AG04450 (cell line): ENCODE data around the gene ZNF169. TPM values are rescaled to one million over a fixed set of nuclear protein-coding genes. Genes with fewer than 3 reads are reported as not detected.
"Not testable (repeated sequence)": the region's sequence is repeated elsewhere in the genome, so short reads cannot be mapped to it uniquely, and the experiment has no call there.

ENCODE experiments used
- CTCF ChIA-PET: fragments of 300-600, 350-600 bp; formaldehyde crosslinking; extraction: SDS; loops from one replicate; lab custom pipeline; 2022; ENCODE audit warnings: antibody characterized with exemption, inconsistent platforms; lab: Charles Lee
- POLR2A ChIA-PET: fragments of 350-600 bp; formaldehyde crosslinking; extraction: SDS; loops from one replicate; lab custom pipeline; 2021; ENCODE audit warnings: antibody characterized with exemption, inconsistent platforms; lab: Yijun Ruan, JAX
- DNase-seq: peaks from one replicate; pipeline ENCODE4 v3.0.0-alpha.2; 2011; ENCODE audit warnings: low read depth, low spot score
- H3K27ac ChIP-seq: one replicate; pipeline ENCODE4 v1.5.1; 2012; ENCODE audit warnings: low read depth, low read length, control low read depth
- H3K27me3 ChIP-seq: one replicate; pipeline ENCODE4 v1.6.0; 2012; ENCODE audit warnings: low read length; ENCODE audit not compliant: control insufficient read depth, insufficient read depth
- H3K4me3 ChIP-seq: 2 replicates; pipeline ENCODE4 v1.5.1; 2011; ENCODE audit warnings: mild to moderate bottlenecking, low read depth, low read length, control low read depth
- H3K9me3 ChIP-seq: 2 replicates; pipeline ENCODE4 v1.5.1; 2012; ENCODE audit warnings: low read length; ENCODE audit not compliant: control insufficient read depth, insufficient read depth
- CTCF ChIP-seq: IDR thresholded peaks from 2 replicates; pipeline ENCODE4 v1.5.1; 2011; ENCODE audit warnings: low read depth, low read length, control low read depth, inconsistent platforms
- polyA plus RNA-seq: library from polyadenylated mRNA; depleted of rRNA; stranded (reverse); fragments of >200 nt; gene quantifications from 2 replicates; pipeline ENCODE4 v1.2.3, GENCODE V29; 2011

Gene ZNF169
- polyA plus RNA-seq, 1 experiment, result 2.3 TPM

GRCh38 chr9:94270009-94270408 lies 10.9 kb downstream of the ZNF169 start:
- CTCF ChIA-PET, result no interaction called here
- no peak overlapping the region for H3K4me3 ChIP-seq
- peaks cover 11% of the 10 kb centered on the region for H3K9me3 ChIP-seq
- H3K27me3 ChIP-seq, result no peaks in the 10 kb centered on the region
- TF ChIP-seq CTCF, result no peak
- no peak overlapping the region for H3K27ac ChIP-seq
- no peak for DNase-seq
- POLR2A ChIA-PET, result no interaction called here

GRCh38 chr9:94277029-94277428 lies 17.9 kb downstream of the ZNF169 start:
- H3K27ac ChIP-seq, CTCF ChIA-PET, H3K9me3 ChIP-seq, POLR2A ChIA-PET, DNase-seq, H3K4me3 ChIP-seq, H3K27me3 ChIP-seq: not testable (repeated sequence)

- no peak for TF ChIP-seq CTCF
- Histone ChIP-seq H3K9me3 (no peaks in the 10 kb centered on the region; the same call in 1 of the 2 replicates), H3K27ac (no peak overlapping the region), H3K4me3 (no peak overlapping the region), H3K27me3 (no peaks in the 10 kb centered on the region)
- ChIA-PET CTCF (no interaction called here), POLR2A (no interaction called here)
- DNase-seq, result no peak
These were observed 18.9 kb downstream of the ZNF169 start for GRCh38 chr9:94277885-94278536.

GRCh38 chr9:94280409-94280989 lies 21.4 kb downstream of the ZNF169 start:
- ChIA-PET CTCF (no interaction called here), POLR2A (no interaction called here)
- Histone ChIP-seq H3K9me3 (no peaks in the 10 kb centered on the region; the same call in 1 of the 2 replicates), H3K4me3 (no peak overlapping the region), H3K27me3 (no peaks in the 10 kb centered on the region), H3K27ac (no peak overlapping the region)
- no peak for DNase-seq
- TF ChIP-seq CTCF, result no peak

- H3K27ac ChIP-seq, result no peak overlapping the region
- no peak for TF ChIP-seq CTCF
- CTCF ChIA-PET, result no interaction called here
- no peaks in the 10 kb centered on the region for H3K27me3 ChIP-seq
- H3K4me3 ChIP-seq, result no peak overlapping the region
- DNase-seq, result no peak
- POLR2A ChIA-PET, result no interaction called here
- no peaks in the 10 kb centered on the region; the same call in 1 of the 2 replicates for H3K9me3 ChIP-seq
These were observed 22.0 kb downstream of the ZNF169 start for GRCh38 chr9:94281101-94281500.
